EH (cell line): ENCODE data around the gene PPL.

ENCODE experiments used
- DNase-seq: peaks from one replicate; pipeline ENCODE4 v3.0.0-alpha.2; 2015; ENCODE audit warnings: low read depth

PPL gene

GRCh38 chr16:4862639-4863038 lies 74.3 kb downstream of the PPL start:
- DNase-seq: no peak

- no peak for DNase-seq
Measured at GRCh38 chr16:4860727-4861342, 76.1 kb downstream of the PPL start.

- no peak for DNase-seq
Measured at GRCh38 chr16:4859900-4860255, 77.1 kb downstream of the PPL start.

GRCh38 chr16:4859190-4859899 lies 77.6 kb downstream of the PPL start:
- DNase-seq: no peak

DNA sequence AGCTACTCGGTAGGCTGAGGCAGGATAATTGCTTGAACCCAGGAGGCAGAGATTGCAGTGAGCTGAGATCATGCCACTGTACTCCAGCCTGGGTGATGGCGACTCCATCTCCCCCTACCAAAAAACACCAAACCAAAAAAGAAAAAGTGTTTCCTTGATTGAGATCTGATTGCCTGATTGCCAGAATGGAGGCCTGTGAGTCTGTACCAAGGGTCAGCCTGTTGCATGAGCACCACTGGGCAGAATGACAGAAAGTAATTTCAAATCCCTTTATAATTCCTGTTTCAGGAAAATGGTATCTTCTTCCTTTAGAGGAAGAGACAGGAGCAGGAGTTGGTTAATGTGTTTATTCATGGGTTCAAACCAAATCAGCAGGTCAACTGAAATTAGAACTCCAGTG lies 81.1 kb downstream of the PPL start:
- no peak for DNase-seq

- DNase-seq: no peak
Measured at GRCh38 chr16:4855371-4855770, 81.6 kb downstream of the PPL start.

DNA sequence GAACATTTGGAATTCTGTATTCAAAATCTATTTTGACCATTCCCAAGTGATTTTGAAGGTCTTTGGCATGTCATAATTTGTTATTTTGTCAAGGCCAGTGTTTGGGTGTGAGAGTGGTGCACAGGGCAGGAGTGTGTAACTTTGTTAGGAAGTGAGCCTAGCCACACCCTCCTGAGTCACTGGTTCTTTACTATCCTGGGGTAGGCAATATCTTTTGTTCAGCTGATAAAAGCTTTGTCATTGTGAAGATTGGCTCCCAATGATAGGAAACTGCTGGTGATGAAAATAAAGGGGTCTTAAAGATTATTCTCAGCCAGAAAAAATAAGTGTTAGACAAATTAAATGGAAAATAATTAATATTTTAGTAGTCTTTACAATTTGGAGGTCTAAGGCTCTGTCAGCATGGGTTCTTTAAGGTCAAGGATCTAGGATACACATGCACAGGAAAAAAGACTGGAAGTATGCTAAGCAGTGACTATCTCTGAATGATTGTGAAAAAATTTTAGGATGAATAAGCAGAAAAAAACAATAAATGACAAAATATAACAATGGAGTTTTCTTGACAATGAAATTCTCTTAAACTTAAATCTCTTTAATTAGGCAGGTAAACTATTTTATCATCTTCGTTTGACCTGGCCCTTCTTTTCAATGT lies 84.6 kb downstream of the PPL start:
- DNase-seq: peak; percentile 38

DNA sequence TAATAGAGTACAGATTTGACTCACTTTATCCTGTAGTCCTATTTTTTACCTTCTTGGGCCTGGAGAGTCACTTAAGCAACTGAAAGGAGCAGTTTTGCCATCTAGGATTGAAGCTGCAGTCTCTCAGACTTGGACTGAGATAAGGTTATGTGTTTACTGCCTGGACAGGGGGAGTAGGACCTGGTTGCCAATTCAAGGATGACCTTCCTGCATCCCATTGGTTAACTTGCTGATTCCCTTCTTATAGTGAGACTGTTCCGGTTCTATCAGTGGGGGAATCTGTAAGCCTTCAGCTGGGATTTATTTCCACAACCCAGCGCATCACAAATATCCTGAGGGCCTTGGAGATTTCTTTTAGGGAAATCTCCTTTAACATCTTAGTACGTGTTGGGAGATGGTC lies 86.7 kb downstream of the PPL start:
- DNase-seq: peak; percentile 36

DNA sequence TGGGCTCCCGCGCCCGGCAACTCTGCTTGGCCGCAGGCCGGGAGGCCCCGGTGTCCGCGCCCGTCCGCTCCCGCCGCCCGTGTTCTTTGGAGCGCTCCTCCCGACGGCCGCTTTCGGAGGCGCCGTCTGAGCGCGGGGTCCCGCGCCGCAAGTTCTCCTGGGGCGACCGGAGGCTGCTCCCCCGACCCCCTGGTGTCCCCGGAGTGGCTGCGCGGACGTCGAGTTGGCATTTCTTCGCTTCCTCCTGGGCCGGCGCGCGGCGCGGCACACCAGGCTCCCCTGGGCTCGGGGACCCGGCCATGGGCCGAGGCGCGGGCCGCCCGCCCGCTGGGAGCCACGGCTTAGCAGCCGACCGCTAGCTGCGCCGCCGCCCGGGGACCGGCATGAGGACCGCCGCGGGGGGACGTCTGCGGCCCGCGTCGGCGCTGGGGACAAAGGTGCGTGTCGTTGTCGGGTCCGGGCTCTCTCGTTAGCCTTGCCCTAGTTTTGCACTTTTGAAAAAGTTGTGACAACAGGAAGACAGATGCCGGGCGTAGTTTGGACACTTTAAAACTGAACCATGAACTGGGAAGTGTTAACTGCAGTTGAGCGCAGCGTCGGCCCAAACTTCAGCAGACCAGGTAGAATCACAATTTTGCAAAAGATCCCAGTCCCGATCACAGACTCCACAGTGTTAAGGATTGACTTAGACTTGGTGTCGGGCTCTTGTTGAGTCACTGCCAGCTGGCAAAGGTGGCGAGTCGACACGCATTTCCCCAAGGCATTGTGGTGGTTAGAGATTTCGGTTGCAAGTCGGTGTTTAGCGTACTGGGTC lies 89.0 kb downstream of the PPL start:
- peak; percentile 66 for DNase-seq

DNA sequence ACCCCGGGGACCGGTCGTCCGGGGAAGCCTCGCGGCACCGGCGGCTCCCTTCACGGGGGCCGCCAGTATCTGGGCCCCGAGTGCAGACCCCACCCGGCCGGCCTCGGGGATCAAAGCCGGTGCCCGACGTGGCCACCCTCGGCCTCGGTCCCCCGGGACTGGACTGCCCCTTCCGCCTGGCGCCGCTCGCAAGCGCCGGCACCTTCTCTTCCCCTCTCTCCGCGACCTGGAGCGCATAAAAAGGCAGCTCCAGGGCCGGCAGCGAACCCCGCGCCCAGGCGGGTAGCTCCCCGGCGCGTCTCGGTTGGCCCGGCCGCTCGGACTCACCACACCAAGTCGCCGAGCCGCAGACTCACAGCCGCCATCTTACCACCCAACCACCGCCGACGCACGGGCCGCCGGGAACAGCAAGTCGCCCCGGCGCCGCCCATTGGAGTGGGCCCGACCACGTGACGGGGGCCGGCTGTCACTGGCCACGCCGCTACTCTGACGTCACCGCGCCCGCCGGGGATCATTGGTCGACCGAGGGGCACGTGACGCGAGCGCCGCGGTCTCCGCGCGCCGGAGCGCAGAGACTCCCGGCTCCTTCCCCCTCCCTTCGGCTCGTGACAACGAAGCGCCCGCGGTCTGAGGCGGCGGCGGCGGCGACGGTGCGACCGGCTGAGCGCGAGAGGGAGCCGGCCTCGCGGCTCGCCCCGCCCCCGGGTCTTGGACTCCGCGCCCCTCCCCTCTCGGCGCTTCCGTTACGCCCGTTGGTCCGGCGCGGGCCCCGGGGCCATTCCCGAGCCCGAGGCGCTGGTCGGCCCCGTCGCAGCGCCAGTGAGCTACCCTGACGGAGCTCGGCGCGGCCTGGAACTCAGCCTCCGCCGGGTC lies 89.8 kb downstream of the PPL start, which contains the start of the genes GLYR1 and UBN1:
GLYR1 (minus strand) TSS at position 388 of the 873 bp plus-strand sequence; CDS start at position 365, 23 bp downstream.
UBN1 (plus strand) TSS at position 581 of the 873 bp plus-strand sequence. CDS start 5,437 bp downstream, outside the sequence.
- peak; percentile 96 for DNase-seq

GRCh38 chr16:4846503-4846900 lies 90.4 kb downstream of the PPL start:
- peak; percentile 76 for DNase-seq

GRCh38 chr16:4840984-4841383 lies 96.0 kb downstream of the PPL start:
- DNase-seq: no peak

GRCh38 chr16:4839942-4840341 lies 97.0 kb downstream of the PPL start:
- no peak for DNase-seq

DNA sequence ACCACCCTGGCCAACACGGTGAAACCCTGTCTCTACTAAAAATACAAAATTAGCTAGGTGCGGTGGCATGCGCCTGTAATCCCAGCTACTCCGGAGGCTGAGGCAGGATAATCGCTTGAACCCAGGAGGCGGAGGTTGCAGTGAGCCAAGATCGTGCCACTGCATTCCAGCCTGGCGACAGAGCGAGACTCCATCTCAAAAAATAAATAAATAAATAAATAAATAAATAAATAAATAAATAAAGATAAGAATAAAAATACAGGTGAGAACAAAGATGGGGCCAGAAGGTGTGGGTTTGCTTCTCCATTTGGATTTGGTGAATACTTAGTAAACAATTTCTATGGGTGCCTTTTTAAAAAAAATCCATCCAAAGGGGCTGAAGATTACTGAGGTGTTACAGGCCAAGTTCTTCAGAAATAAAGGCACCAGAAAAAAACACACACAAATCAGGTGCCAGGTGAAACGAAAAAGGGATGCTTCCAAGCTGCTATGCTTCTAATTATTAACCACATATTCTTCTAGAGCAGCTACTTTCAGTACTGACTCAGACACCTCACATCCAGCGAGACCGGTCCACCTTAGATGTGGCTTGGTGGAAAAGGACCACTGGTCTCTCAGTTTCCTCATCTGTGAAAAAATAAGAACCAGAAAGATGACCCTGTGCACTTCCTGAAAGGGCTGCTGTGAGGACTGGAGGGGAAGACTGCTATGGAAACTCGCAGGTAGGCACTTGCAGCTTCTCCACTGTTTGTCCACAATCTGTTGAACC lies 99.0 kb downstream of the PPL start:
- DNase-seq: no peak

GRCh38 chr16:4836727-4837126 lies 100.2 kb downstream of the PPL start:
- DNase-seq: no peak

DNA sequence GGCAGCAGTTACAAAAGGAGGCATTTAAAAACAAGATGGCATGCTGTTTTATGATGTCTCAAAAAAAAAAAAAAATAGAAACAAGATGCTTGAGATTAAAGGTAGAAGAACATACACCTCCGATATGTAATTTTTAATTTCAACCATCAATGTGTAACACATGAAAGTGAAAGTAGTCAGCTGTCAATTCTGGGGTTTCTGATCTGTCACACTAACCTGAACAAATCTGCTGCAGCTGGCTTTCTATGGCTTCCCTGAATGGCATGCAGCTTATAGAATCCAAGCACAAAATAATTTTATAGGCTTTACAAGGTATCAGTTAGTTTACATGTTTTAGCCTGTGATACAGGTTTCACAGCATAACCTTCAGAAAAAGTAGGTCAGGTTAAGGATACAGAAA lies 103.4 kb downstream of the PPL start:
- no peak for DNase-seq

DNA sequence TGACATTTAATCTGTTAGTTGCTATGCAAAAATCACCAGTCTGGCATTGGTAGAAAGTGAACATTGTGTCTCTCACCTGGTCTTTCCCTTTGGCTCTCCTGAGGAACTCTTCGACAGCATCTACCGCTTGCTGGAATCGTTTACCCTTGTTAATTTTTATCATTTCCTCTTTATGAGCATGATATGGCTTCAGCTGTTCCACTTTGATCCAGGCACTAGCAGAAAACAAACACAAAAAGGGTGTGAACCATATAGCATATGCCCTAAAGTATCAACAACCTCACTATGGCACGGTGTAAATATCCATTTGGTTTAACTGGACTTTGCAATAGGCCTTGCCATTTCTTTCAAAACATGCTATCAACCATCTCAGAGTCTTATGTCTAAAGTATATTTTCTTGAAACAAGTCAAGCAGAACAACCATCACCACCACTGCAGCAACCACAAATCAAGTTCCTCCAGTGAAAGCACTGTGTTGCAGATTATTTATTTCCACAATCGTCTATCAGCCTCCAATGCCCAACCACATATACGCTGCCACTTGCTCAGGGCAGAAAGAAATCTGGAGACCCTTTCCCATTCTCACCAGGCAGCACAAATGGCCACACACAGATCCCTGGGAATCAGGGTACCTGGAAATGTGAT lies 104.1 kb downstream of the PPL start:
- DNase-seq: no peak
